WTC11 (cell line): ENCODE measurements around the gene SLC22A12.

Experiments used
- ATF2 ChIP-seq: sonication (generic); formaldehyde crosslinking; IDR thresholded peaks from 2 replicates; pipeline ENCODE4 v1.8.1; 2022; ENCODE audit warnings: low read depth, missing genetic modification reagents, borderline replicate concordance
- CTCF ChIP-seq: fragments of 200-600 bp; IDR thresholded peaks from 2 replicates; pipeline ENCODE4 v1.8.0; 2022; ENCODE audit warnings: antibody characterized with exemption
- ESRRA ChIP-seq: sonication (generic); formaldehyde crosslinking; IDR thresholded peaks from 2 replicates; pipeline ENCODE4 v1.8.1; 2022; ENCODE audit warnings: mild to moderate bottlenecking, missing genetic modification reagents, borderline replicate concordance
- RELA ChIP-seq: sonication (generic); formaldehyde crosslinking; IDR thresholded peaks from 2 replicates; pipeline ENCODE4 v1.8.1; 2022; ENCODE audit warnings: missing genetic modification reagents, mild to moderate bottlenecking, borderline replicate concordance
- SMAD3 ChIP-seq: sonication (generic); formaldehyde crosslinking; IDR thresholded peaks from 2 replicates; pipeline ENCODE4 v1.8.0; 2022; ENCODE audit warnings: missing genetic modification reagents, mild to moderate bottlenecking, borderline replicate concordance
- TCF7 ChIP-seq: sonication (generic); formaldehyde crosslinking; IDR thresholded peaks from 2 replicates; pipeline ENCODE4 v1.8.0; 2022; ENCODE audit warnings: mild to moderate bottlenecking, low read depth, missing genetic modification reagents, moderate library complexity
- TP53 ChIP-seq: sonication (generic); formaldehyde crosslinking; IDR thresholded peaks from 2 replicates; pipeline ENCODE4 v1.8.1; 2023; ENCODE audit warnings: mild to moderate bottlenecking, missing genetic modification reagents
- ZNF232 ChIP-seq: sonication (generic); formaldehyde crosslinking; IDR thresholded peaks from 2 replicates; pipeline ENCODE4 v1.8.0; 2022; ENCODE audit warnings: mild to moderate bottlenecking, missing genetic modification reagents
- TF ChIP-seq, protein P1 (sequence below): fragments of 250-450 bp; sonication (Bioruptor Pico); IDR thresholded peaks from 2 replicates; pipeline ENCODE4 v1.9.0; 2021; ENCODE audit warnings: mild to moderate bottlenecking, borderline replicate concordance
- TF ChIP-seq, protein P2 (sequence below): sonication (generic); formaldehyde crosslinking; IDR thresholded peaks from 2 replicates; pipeline ENCODE4 v1.8.0; 2023; ENCODE audit warnings: mild to moderate bottlenecking, missing genetic modification reagents

DNA sequence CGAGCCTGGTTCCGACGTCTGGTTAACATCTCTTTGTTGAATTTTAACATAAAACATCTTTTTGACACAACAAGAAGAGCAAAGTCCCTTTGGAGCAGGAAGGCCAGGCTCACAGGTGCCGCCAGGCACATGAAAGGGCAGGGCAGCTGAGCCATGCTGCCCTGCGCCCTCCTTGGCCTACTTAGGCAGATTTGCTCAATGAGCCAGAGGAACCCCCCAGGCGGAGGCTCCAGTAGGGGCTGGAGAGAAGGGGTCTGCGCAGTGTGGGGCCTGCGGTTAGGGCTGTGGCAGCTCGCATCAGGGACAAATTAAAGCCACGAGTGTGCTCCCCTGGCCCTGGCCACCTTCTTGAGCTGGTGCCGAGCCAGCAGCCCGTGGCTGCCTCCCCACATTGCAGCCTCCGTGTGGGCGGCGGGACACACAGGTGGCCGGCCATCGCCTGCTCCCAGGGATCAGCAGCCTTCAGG lies 9.9 kb upstream of the SLC22A12 start:
- TF ChIP-seq CTCF (no peak), ESRRA (no peak), ATF2 (CRISPR knock-in tag) (no peak), TP53 (CRISPR knock-in tag) (no peak), SMAD3 (no peak), ZNF232 (CRISPR knock-in tag) (no peak), TCF7 (CRISPR knock-in tag) (no peak), RELA (CRISPR knock-in tag) (no peak)
- TF ChIP-seq, protein P1, sequence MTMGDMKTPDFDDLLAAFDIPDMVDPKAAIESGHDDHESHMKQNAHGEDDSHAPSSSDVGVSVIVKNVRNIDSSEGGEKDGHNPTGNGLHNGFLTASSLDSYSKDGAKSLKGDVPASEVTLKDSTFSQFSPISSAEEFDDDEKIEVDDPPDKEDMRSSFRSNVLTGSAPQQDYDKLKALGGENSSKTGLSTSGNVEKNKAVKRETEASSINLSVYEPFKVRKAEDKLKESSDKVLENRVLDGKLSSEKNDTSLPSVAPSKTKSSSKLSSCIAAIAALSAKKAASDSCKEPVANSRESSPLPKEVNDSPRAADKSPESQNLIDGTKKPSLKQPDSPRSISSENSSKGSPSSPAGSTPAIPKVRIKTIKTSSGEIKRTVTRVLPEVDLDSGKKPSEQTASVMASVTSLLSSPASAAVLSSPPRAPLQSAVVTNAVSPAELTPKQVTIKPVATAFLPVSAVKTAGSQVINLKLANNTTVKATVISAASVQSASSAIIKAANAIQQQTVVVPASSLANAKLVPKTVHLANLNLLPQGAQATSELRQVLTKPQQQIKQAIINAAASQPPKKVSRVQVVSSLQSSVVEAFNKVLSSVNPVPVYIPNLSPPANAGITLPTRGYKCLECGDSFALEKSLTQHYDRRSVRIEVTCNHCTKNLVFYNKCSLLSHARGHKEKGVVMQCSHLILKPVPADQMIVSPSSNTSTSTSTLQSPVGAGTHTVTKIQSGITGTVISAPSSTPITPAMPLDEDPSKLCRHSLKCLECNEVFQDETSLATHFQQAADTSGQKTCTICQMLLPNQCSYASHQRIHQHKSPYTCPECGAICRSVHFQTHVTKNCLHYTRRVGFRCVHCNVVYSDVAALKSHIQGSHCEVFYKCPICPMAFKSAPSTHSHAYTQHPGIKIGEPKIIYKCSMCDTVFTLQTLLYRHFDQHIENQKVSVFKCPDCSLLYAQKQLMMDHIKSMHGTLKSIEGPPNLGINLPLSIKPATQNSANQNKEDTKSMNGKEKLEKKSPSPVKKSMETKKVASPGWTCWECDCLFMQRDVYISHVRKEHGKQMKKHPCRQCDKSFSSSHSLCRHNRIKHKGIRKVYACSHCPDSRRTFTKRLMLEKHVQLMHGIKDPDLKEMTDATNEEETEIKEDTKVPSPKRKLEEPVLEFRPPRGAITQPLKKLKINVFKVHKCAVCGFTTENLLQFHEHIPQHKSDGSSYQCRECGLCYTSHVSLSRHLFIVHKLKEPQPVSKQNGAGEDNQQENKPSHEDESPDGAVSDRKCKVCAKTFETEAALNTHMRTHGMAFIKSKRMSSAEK (CRISPR knock-in tag): no peak
- TF ChIP-seq, protein P2, sequence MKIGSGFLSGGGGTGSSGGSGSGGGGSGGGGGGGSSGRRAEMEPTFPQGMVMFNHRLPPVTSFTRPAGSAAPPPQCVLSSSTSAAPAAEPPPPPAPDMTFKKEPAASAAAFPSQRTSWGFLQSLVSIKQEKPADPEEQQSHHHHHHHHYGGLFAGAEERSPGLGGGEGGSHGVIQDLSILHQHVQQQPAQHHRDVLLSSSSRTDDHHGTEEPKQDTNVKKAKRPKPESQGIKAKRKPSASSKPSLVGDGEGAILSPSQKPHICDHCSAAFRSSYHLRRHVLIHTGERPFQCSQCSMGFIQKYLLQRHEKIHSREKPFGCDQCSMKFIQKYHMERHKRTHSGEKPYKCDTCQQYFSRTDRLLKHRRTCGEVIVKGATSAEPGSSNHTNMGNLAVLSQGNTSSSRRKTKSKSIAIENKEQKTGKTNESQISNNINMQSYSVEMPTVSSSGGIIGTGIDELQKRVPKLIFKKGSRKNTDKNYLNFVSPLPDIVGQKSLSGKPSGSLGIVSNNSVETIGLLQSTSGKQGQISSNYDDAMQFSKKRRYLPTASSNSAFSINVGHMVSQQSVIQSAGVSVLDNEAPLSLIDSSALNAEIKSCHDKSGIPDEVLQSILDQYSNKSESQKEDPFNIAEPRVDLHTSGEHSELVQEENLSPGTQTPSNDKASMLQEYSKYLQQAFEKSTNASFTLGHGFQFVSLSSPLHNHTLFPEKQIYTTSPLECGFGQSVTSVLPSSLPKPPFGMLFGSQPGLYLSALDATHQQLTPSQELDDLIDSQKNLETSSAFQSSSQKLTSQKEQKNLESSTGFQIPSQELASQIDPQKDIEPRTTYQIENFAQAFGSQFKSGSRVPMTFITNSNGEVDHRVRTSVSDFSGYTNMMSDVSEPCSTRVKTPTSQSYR (CRISPR knock-in tag): no peak
